HepG2 (cell line): ENCODE data around the gene CEP131. TPM values are rescaled to one million over a fixed set of nuclear protein-coding genes. Genes with fewer than 3 reads are reported as not detected.

Source experiments
- ATAC-seq: fragments of 200-7000 bp; cut with Tn5 transposase; 3 replicates; pipeline ENCODE4 v1.9.1; 2020; ENCODE audit warnings: mild to moderate bottlenecking, moderate library complexity
- BruUV-seq: library from RNA; stranded (reverse); fragments of 400-500 nt; replicated peaks from 2 replicates; lab custom pipeline; 2021; lab: Mats Ljungman, UMichigan
- CTCF ChIA-PET: fragments of 300-600 bp; formaldehyde crosslinking; extraction: SDS; loops from one replicate; lab custom pipeline; 2021; ENCODE audit warnings: low total read pairs, inconsistent platforms, low intra/inter-chr PET ratio; lab: Yijun Ruan, JAX
- POLR2A ChIA-PET: fragments of 350-600 bp; sonication (Branson Sonifier 250); formaldehyde crosslinking; loops from one replicate; lab custom pipeline; 2020; ENCODE audit warnings: antibody characterized with exemption, inconsistent platforms; lab: Yijun Ruan, JAX
- DNase-seq: peaks from one replicate; pipeline ENCODE4 v3.0.0-alpha.2; 2015; ENCODE audit warnings: low spot score
- FAIRE-seq: peaks from 3 replicates; lab custom pipeline; 2011; peaks lifted over from hg19 to GRCh38; lab: Jason Lieb, UNC
- H2AFZ ChIP-seq: one replicate; pipeline ENCODE4 v1.6.1; 2011; ENCODE audit warnings: low read length, inconsistent platforms
- H3K27ac ChIP-seq: fragments of 300-600 bp; 3 replicates; pipeline ENCODE4 v1.8.0; 2011; ENCODE audit warnings: mixed run types, mild to moderate bottlenecking, mixed read lengths, low read length, inconsistent platforms; ENCODE audit not compliant: insufficient read depth; ENCODE audit errors: extremely low read length
- H3K27me3 ChIP-seq, 2 experiments: fragments of 200-600 bp in 1 of 2; 2 replicates in 1 of 2; 3 replicates in 1 of 2; pipeline versions ENCODE4 v1.6.0 to v1.8.0; 2011; ENCODE audit warnings: low read length in 2 of 2, mild to moderate bottlenecking in 2 of 2, moderate library complexity in 2 of 2, inconsistent platforms in 1 of 2; ENCODE audit not compliant: insufficient read depth in 2 of 2, control insufficient read depth in 1 of 2
- H3K36me3 ChIP-seq, 2 experiments: fragments of 200-600 bp in 1 of 2; replicated peaks in 1 of 2; 2 replicates in 1 of 2; 3 replicates in 1 of 2; pipeline versions ENCODE4 v1.5.1 to v1.8.0; 2011; ENCODE audit warnings: low read length in 2 of 2, inconsistent platforms in 1 of 2; ENCODE audit not compliant: insufficient read depth in 2 of 2, control insufficient read depth in 1 of 2
- H3K4me1 ChIP-seq: 2 replicates; pipeline ENCODE4 v1.5.1; 2012; ENCODE audit warnings: low read length, inconsistent platforms; ENCODE audit not compliant: insufficient read depth
- H3K4me2 ChIP-seq: 2 replicates; pipeline ENCODE4 v1.6.0; 2011; ENCODE audit warnings: low read depth, low read length, inconsistent platforms
- H3K4me3 ChIP-seq, 3 experiments: fragments of 200-600 bp in 1 of 3; sonication (generic), shearing (Covaris generic) in 1 of 3; replicated peaks in 1 of 3; 2 replicates each; pipeline ENCODE4 v1.5.1; 2011 to 2016; ENCODE audit warnings: low read length in 3 of 3, inconsistent platforms in 2 of 3, low read depth in 2 of 3, mild to moderate bottlenecking in 2 of 3, control low read depth in 1 of 3, mixed read lengths in 1 of 3; ENCODE audit not compliant: insufficient read depth in 1 of 3
- H3K79me2 ChIP-seq: one replicate; pipeline ENCODE4 v1.6.1; 2011; ENCODE audit warnings: low read length, inconsistent platforms; ENCODE audit not compliant: insufficient read depth
- H3K9ac ChIP-seq: 2 replicates; pipeline ENCODE4 v1.6.0; 2011; ENCODE audit warnings: mild to moderate bottlenecking, low read depth, low read length, inconsistent platforms; ENCODE audit not compliant: insufficient read depth
- H3K9me3 ChIP-seq: 2 replicates; pipeline ENCODE4 v1.5.1; 2012; ENCODE audit warnings: mild to moderate bottlenecking, low read length
- H4K20me1 ChIP-seq: 2 replicates; pipeline ENCODE4 v1.6.0; 2011; ENCODE audit warnings: inconsistent platforms, mild to moderate bottlenecking, low read length, moderate library complexity; ENCODE audit not compliant: insufficient read depth
- AHR ChIP-seq: IDR thresholded peaks from 2 replicates; pipeline ENCODE4 v1.6.1; 2018; ENCODE audit warnings: missing genetic modification reagents, missing compliant biosample characterization
- ISL2 ChIP-seq: sonication (generic); formaldehyde crosslinking; IDR thresholded peaks from 2 replicates; pipeline ENCODE4 v1.5.0; 2020; ENCODE audit warnings: missing genetic modification reagents
- NR3C1 ChIP-seq: sonication (generic); formaldehyde crosslinking; IDR thresholded peaks from 2 replicates; pipeline ENCODE4 v1.4.0; 2020; ENCODE audit warnings: missing genetic modification reagents
- SOX5 ChIP-seq: IDR thresholded peaks from 2 replicates; pipeline ENCODE4 v1.6.1; 2016; ENCODE audit warnings: borderline replicate concordance
- ZNF569 ChIP-seq: sonication (generic); formaldehyde crosslinking; IDR thresholded peaks from 2 replicates; pipeline ENCODE4 v1.5.0; 2020; ENCODE audit warnings: mild to moderate bottlenecking, missing genetic modification reagents, moderate library complexity, borderline replicate concordance
- ZNF746 ChIP-seq: sonication (generic); formaldehyde crosslinking; IDR thresholded peaks from 2 replicates; pipeline ENCODE4 v1.8.0; 2022; ENCODE audit warnings: mild to moderate bottlenecking, missing genetic modification reagents
- ZNF788 ChIP-seq: sonication (generic); formaldehyde crosslinking; IDR thresholded peaks from 2 replicates; pipeline ENCODE4 v1.5.0; 2020; ENCODE audit warnings: mild to moderate bottlenecking, missing genetic modification reagents, borderline replicate concordance
- ZNF816 ChIP-seq: sonication (generic); formaldehyde crosslinking; IDR thresholded peaks from 2 replicates; pipeline ENCODE4 v1.8.0; 2022; ENCODE audit warnings: missing genetic modification reagents, mild to moderate bottlenecking, borderline replicate concordance
- ZNF883 ChIP-seq: sonication (generic); formaldehyde crosslinking; IDR thresholded peaks from 2 replicates; pipeline ENCODE4 v1.5.1; 2020; ENCODE audit warnings: mild to moderate bottlenecking, missing genetic modification reagents; ENCODE audit errors: not compliant biosample characterization
- WGBS: methylation state at CpG from one replicate; pipeline ENCODE4 v1.1.6; 2017; ENCODE audit warnings: low lambda C conversion rate; 5-methylcytosine and 5-hydroxymethylcytosine counted together
- in situ Hi-C: cut with HindIII; loops from 2 replicates; pipeline ENCODE4 v1.10.0; 2017; ENCODE audit warnings: low pct_unique_long_range_greater_than_20kb; ENCODE audit not compliant: extremely low pct_ligation_motif_present
- intact Hi-C: fragments of 100-400 bp; cut with micrococcal nuclease; formaldehyde crosslinking; loops from one replicate; pipeline ENCODE4 v1.10.0; 2022; ENCODE audit not compliant: unreplicated experiment
- polyA plus RNA-seq, 8 experiments: library from polyadenylated mRNA; depleted of rRNA in 3 of 8; stranded (reverse) in 7 of 8; unstranded in 1 of 8; fragments of >200 nt; fragmentation: Illumina TruSeq in 4 of 8; extraction: Trizol in 4 of 8; gene quantifications; 2 replicates each; pipeline versions ENCODE4 v1.2.1 to v1.2.3, GENCODE V29; 2011 to 2016; ENCODE audit warnings: low read depth in 4 of 8, missing spikeins in 1 of 8, mixed read lengths in 1 of 8; ENCODE audit not compliant: insufficient read depth in 1 of 8
- total RNA-seq, 5 experiments: library from RNA; depleted of rRNA; stranded (reverse); fragments of >200 nt; fragmentation: Illumina TruSeq; extraction: Trizol; gene quantifications; 2 replicates each; pipeline ENCODE4 v1.2.3, GENCODE V29; 2016; ENCODE audit warnings: low read depth in 1 of 5
- TF ChIP-seq, protein P1 (sequence below): sonication (generic); formaldehyde crosslinking; IDR thresholded peaks from 2 replicates; pipeline ENCODE4 v1.8.0; 2022; ENCODE audit warnings: low read depth, missing genetic modification reagents
- TF ChIP-seq, protein P2 (sequence below): sonication (generic); formaldehyde crosslinking; IDR thresholded peaks from 2 replicates; pipeline ENCODE4 v1.5.0; 2020; ENCODE audit warnings: mild to moderate bottlenecking, missing genetic modification reagents
- TF ChIP-seq, protein P3 (sequence below): sonication (generic); formaldehyde crosslinking; IDR thresholded peaks from 2 replicates; pipeline ENCODE4 v1.4.0; 2020; ENCODE audit warnings: missing genetic modification reagents
- TF ChIP-seq, protein P4 (sequence below): sonication (generic); formaldehyde crosslinking; conservative IDR thresholded peaks from 2 replicates; pipeline ENCODE4 v1.4.0; 2020; ENCODE audit warnings: missing genetic modification reagents

CEP131 gene
- total and polyA plus RNA-seq, 2 of the 13 experiments (the other 11 are each of a cell fraction or from before 2014, with no cell fraction given): 5.0 to 16.8 TPM

DNA sequence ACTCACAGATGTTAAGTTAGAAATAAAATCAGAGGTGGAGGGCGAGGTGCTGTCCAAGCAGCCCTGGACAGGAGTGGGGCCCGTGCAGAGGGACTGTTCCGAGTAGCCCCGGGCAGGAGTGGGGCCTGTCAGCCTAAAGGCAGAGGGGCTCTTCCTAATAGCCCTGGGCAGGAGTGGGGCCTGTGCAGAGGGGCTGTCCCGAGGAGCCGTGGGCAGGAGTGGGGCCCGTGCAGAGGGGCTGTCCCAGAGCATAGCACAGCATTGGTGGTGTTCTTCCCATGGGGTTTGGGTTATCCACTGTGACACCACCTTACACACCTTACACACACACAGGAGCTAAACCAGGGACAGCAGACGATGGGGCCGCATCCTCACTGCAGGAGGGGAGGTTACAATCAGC, 10.4 kb downstream of the CEP131 start:
- Histone ChIP-seq H3K9ac (no peak overlapping the region), H2AFZ (no peak overlapping the region), H3K27me3 (no peaks in the 10 kb centered on the region), H3K4me2 (no peak overlapping the region), H3K79me2 (no peaks in the 10 kb centered on the region), H3K27ac (no peak overlapping the region), H3K36me3 (peaks cover 9 to 25% of the 10 kb centered on the region in 2 experiments), H4K20me1 (no peaks in the 10 kb centered on the region), H3K4me3 (no peak overlapping the region), H3K9me3 (no peaks in the 10 kb centered on the region), H3K4me1 (no peaks in the 10 kb centered on the region)
- TF ChIP-seq ZNF746 (CRISPR knock-in tag) (no peak), AHR (CRISPR knock-in tag) (no peak), ZNF788 (CRISPR knock-in tag) (no peak), ZNF883 (no peak), NR3C1 (CRISPR knock-in tag) (no peak), ZNF569 (CRISPR knock-in tag) (no peak), ZNF816 (CRISPR knock-in tag) (no peak), SOX5 (no peak), ISL2 (CRISPR knock-in tag) (no peak)
- TF ChIP-seq, protein P1, sequence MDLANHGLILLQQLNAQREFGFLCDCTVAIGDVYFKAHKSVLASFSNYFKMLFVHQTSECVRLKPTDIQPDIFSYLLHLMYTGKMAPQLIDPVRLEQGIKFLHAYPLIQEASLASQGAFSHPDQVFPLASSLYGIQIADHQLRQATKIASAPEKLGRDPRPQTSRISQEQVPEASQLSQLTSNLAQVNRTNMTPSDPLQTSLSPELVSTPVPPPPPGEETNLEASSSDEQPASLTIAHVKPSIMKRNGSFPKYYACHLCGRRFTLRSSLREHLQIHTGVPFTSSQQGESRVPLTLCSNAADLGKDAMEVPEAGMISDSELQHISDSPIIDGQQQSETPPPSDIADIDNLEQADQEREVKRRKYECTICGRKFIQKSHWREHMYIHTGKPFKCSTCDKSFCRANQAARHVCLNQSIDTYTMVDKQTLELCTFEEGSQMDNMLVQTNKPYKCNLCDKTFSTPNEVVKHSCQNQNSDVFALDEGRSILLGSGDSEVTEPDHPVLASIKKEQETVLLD (CRISPR knock-in tag): no peak
- TF ChIP-seq, protein P2, sequence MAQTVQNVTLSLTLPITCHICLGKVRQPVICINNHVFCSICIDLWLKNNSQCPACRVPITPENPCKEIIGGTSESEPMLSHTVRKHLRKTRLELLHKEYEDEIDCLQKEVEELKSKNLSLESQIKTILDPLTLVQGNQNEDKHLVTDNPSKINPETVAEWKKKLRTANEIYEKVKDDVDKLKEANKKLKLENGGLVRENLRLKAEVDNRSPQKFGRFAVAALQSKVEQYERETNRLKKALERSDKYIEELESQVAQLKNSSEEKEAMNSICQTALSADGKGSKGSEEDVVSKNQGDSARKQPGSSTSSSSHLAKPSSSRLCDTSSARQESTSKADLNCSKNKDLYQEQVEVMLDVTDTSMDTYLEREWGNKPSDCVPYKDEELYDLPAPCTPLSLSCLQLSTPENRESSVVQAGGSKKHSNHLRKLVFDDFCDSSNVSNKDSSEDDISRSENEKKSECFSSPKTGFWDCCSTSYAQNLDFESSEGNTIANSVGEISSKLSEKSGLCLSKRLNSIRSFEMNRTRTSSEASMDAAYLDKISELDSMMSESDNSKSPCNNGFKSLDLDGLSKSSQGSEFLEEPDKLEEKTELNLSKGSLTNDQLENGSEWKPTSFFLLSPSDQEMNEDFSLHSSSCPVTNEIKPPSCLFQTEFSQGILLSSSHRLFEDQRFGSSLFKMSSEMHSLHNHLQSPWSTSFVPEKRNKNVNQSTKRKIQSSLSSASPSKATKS (CRISPR knock-in tag): no peak
- TF ChIP-seq, protein P3, sequence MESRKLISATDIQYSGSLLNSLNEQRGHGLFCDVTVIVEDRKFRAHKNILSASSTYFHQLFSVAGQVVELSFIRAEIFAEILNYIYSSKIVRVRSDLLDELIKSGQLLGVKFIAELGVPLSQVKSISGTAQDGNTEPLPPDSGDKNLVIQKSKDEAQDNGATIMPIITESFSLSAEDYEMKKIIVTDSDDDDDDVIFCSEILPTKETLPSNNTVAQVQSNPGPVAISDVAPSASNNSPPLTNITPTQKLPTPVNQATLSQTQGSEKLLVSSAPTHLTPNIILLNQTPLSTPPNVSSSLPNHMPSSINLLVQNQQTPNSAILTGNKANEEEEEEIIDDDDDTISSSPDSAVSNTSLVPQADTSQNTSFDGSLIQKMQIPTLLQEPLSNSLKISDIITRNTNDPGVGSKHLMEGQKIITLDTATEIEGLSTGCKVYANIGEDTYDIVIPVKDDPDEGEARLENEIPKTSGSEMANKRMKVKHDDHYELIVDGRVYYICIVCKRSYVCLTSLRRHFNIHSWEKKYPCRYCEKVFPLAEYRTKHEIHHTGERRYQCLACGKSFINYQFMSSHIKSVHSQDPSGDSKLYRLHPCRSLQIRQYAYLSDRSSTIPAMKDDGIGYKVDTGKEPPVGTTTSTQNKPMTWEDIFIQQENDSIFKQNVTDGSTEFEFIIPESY (CRISPR knock-in tag): no peak
- TF ChIP-seq, protein P4, sequence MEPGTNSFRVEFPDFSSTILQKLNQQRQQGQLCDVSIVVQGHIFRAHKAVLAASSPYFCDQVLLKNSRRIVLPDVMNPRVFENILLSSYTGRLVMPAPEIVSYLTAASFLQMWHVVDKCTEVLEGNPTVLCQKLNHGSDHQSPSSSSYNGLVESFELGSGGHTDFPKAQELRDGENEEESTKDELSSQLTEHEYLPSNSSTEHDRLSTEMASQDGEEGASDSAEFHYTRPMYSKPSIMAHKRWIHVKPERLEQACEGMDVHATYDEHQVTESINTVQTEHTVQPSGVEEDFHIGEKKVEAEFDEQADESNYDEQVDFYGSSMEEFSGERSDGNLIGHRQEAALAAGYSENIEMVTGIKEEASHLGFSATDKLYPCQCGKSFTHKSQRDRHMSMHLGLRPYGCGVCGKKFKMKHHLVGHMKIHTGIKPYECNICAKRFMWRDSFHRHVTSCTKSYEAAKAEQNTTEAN (CRISPR knock-in tag): no peak
- BruUV-seq: no TSS peak
- ATAC-seq: no peak
- POLR2A ChIA-PET: no interaction called here
- in situ Hi-C loops (no loop called here), intact Hi-C loops (no loop called here)
- DNase-seq: no peak
- WGBS: 92% methylated on average over 9 of the region's 9 CpGs
- no peak for FAIRE-seq
- CTCF ChIA-PET: no interaction called here
